Measurements from ENCODE around the gene GATA5.

The GATA5 gene

GRCh38 chr20:62472941-62473585, 2.7 kb downstream of the GATA5 start:
- DNase-seq (ENCODE audit: low read depth), result no peak

- DNase-seq (ENCODE audit: low read depth), result no peak
Observed at GRCh38 chr20:62472138-62472940, 3.5 kb downstream of the GATA5 start.

- DNase-seq (ENCODE audit: low read depth), result no peak
Observed at GRCh38 chr20:62470459-62470858, 5.3 kb downstream of the GATA5 start.

GRCh38 chr20:62470001-62470400, 5.8 kb downstream of the GATA5 start:
- no peak for DNase-seq (ENCODE audit: low read depth)

- DNase-seq (ENCODE audit: low read depth), result no peak
Observed at GRCh38 chr20:62469352-62469751, 6.4 kb downstream of the GATA5 start.

- DNase-seq (ENCODE audit: low read depth), result no peak
Observed at GRCh38 chr20:62466806-62467537, 8.8 kb downstream of the GATA5 start.

GRCh38 chr20:62466072-62466760, 9.6 kb downstream of the GATA5 start:
- no peak for DNase-seq (ENCODE audit: low read depth)

GRCh38 chr20:62464990-62465389, 10.8 kb downstream of the GATA5 start:
- DNase-seq (ENCODE audit: low read depth), result no peak

GRCh38 chr20:62464425-62464770, 11.4 kb downstream of the GATA5 start:
- no peak for DNase-seq (ENCODE audit: low read depth)

GRCh38 chr20:62463651-62464424, 12.0 kb downstream of the GATA5 start:
- DNase-seq (ENCODE audit: low read depth), result no peak

- DNase-seq (ENCODE audit: low read depth), result no peak
Observed at GRCh38 chr20:62462976-62463592, 12.7 kb downstream of the GATA5 start.

- no peak for DNase-seq (ENCODE audit: low read depth)
Observed at GRCh38 chr20:62461834-62462233, 14.0 kb downstream of the GATA5 start.

GRCh38 chr20:62461157-62461556, 14.6 kb downstream of the GATA5 start:
- no peak for DNase-seq (ENCODE audit: low read depth)

GRCh38 chr20:62460678-62461077, 15.1 kb downstream of the GATA5 start:
- DNase-seq (ENCODE audit: low read depth), result no peak

- DNase-seq (ENCODE audit: low read depth), result no peak
Observed at GRCh38 chr20:62459488-62459887, 16.3 kb downstream of the GATA5 start.

GRCh38 chr20:62458275-62459251, 17.2 kb downstream of the GATA5 start:
- DNase-seq (ENCODE audit: low read depth), result no peak

- no peak for DNase-seq (ENCODE audit: low read depth)
Observed at GRCh38 chr20:62457831-62458230, 18.0 kb downstream of the GATA5 start.

- no peak for DNase-seq (ENCODE audit: low read depth)
Observed at GRCh38 chr20:62457098-62457497, 18.7 kb downstream of the GATA5 start.

- DNase-seq (ENCODE audit: low read depth), result no peak
Observed at GRCh38 chr20:62455929-62456328, 19.9 kb downstream of the GATA5 start.

Data from fibroblast of the conjunctiva (primary cell).